GM18517 (cell line): Measurements from ENCODE around the gene PROP1.
"Not testable (repeated sequence)": the region's sequence is repeated elsewhere in the genome, so short reads cannot be mapped to it uniquely, and the experiment has no call there.

Experiments
- ATAC-seq: cut with Tn5 transposase; IDR thresholded peaks from one replicate; pipeline ENCODE4 v1.9.1; 2021; ENCODE audit warnings: mild to moderate bottlenecking, moderate library complexity; ENCODE audit not compliant: unreplicated experiment

PROP1 gene

DNA sequence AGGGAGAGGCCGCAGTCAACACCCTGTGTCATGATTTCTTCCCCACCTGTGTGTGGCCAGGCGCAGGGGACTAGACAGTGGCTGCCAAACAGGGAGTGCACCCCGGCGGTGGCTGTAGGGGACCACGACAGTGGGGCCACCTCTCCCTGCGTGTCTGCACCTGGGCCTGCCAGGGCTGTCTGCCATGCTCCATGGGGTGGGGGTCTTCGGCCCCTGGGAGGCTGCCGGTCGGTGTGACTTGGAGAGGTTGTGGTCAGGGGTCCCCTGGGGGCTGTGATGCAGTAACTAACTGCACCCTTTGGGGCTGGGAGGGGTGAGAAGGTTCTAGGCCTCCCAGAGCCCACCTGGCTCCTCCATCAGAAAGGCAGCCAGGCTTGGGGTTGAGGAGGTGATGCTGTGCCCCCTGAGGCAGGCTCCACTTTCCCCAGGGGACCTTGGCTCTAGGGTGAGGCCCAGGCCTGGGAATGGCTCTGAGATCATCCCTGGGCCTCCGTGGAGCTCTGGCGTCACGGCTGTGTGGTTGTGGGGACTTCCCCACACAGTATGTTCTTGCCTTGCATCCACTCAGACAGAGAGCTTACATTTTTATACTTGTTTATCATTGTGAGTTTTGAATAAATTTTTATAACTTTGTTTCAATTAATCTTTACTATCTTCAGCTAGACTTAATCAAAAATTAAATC is 50.3 kb downstream of the PROP1 start:
- not testable (repeated sequence) for ATAC-seq

DNA sequence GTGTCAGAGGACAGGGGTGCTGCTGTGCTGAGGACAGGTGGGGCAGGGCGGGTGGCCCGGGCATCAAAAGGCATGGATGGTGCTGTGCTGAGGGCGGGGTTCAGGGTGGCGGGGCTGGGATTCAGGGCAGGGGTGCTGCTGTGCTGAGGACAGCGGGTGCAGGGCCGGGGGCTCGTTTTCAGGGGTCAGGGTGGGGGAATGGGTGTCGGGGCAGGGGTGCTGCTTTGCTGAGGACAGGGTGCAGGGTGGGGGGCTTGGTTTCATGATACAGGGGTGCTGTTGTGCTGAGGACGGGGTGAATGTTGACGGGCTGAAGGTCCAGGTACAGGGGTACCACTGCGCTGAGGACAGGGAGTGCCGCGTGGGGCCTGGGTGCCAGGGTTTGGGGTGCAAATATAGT is 50.9 kb downstream of the PROP1 start:
- not testable (repeated sequence) for ATAC-seq

DNA sequence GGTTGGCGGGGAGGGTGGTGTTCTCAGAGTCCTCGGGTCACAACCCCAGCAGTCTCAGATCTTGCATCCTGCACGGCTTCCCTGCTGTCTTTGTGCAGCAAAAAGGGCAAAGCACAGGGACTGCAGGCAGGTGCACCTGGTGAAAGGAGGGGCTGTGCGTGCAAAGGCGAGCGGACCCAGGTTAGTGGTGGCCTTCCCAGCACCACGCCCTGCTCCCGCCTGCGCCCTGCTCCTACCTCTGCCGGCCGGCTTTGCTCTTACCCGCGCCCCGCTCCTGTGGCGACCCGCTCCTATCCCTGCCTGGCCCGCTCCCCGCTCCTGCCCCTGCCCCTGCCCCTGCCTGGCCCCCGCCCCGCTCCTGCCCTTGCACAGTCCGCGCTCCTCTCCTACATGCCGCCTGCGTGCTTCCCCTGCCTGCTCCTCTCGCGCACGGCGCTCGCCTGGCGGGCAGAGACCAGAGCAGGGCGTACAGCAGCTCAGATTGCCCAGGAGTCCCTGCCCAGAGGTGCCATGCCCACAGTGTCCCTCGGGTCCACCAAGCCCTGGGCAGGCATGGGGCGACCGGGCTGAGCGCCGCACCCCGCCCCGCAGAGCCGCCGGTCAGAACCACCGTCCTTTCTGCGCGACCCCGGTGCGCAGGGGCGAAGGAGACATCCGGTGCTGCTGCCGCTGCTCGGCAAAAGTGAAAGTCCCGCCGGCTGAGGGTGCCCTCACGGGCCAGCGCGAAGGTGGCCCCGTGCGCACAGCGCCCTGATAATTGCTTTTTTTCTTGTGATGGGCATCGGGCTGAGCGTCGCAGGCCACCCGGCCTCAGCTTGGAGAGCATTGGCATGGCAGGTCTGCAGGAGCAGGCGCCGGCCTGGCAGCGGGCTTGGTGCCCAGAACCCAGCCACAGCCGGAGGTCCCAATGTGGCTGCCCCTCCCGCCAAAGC is 52.0 kb downstream of the PROP1 start:
- not testable (repeated sequence) for ATAC-seq

- not testable (repeated sequence) for ATAC-seq
Observed at GRCh38 chr5:177942896-177943295, 53.1 kb downstream of the PROP1 start.
